Esophagus (tissue), 2 donors: ENCODE results near the gene RAVER1. TPM values are rescaled to one million over a fixed set of nuclear protein-coding genes. Genes with fewer than 3 reads are reported as not detected.

Experiments
- H3K27ac ChIP-seq, 2 donors: one replicate each; pipeline ENCODE4 v1.5.1; 2013; ENCODE audit warnings: low read depth in 2 of 2, mild to moderate bottlenecking in 2 of 2, inconsistent platforms in 1 of 2, low read length in 1 of 2, moderate library complexity in 1 of 2
- H3K27me3 ChIP-seq, 2 donors: one replicate each; pipeline ENCODE4 v1.6.1; 2013; ENCODE audit warnings: low read length in 2 of 2, control low read depth in 1 of 2, mild to moderate bottlenecking in 1 of 2; ENCODE audit not compliant: insufficient read depth in 2 of 2, control insufficient read depth in 1 of 2
- H3K36me3 ChIP-seq, 2 donors: one replicate each; pipeline ENCODE4 v1.6.1; 2013; ENCODE audit warnings: low read length in 1 of 2; ENCODE audit not compliant: control insufficient read depth in 2 of 2, insufficient read depth in 2 of 2
- H3K4me1 ChIP-seq, 2 donors: one replicate each; pipeline ENCODE4 v1.6.1; 2013; ENCODE audit warnings: low read length in 1 of 2; ENCODE audit not compliant: control insufficient read depth in 2 of 2, insufficient read depth in 2 of 2
- H3K4me3 ChIP-seq, 2 donors: one replicate each; pipeline ENCODE4 v1.5.1; 2013; ENCODE audit warnings: low read length in 2 of 2, mild to moderate bottlenecking in 2 of 2, low read depth in 1 of 2, moderate library complexity in 1 of 2
- H3K9me3 ChIP-seq, 2 donors: one replicate each; pipeline ENCODE4 v1.6.1; 2013; ENCODE audit warnings: mild to moderate bottlenecking in 2 of 2, low read depth in 1 of 2, low read length in 1 of 2, moderate library complexity in 1 of 2; ENCODE audit not compliant: control insufficient read depth in 2 of 2, insufficient read depth in 1 of 2
- WGBS, 2 donors: extraction: QIAGEN DNeasy Blood & Tissue Kit; methylation state at CpG; one replicate each; pipeline ENCODE4 v1.1.7; 2013; 5-methylcytosine and 5-hydroxymethylcytosine counted together
- polyA plus RNA-seq, 2 donors: library from polyadenylated mRNA; stranded (reverse); fragments of 200-250 nt; gene quantifications; one replicate each; pipeline ENCODE4 v1.2.3, GENCODE V29; 2013
- donor health status: healthy with polysubstance abuse.
- donor health status: Bipolar disorder and iron deficiency.

RAVER1 gene
- polyA plus RNA-seq, 2 donors = 7.1 to 8.2 TPM

- Histone ChIP-seq H3K27me3 (no peaks in the 10 kb centered on the region), H3K4me1 (no peaks in the 10 kb centered on the region), H3K4me3 (no peak overlapping the region), H3K27ac (no peak overlapping the region), H3K9me3 (no peaks in the 10 kb centered on the region), H3K36me3 (peaks cover 0 to 2% of the 10 kb centered on the region in 2 donors)
- 79 to 81% methylated on average over 17 of the region's 17 CpGs for WGBS, 2 donors
Measured at GRCh38 chr19:10305139-10305806, 28.1 kb downstream of the RAVER1 start.

GRCh38 chr19:10299545-10300458, 33.5 kb downstream of the RAVER1 start:
- 45 to 51% methylated on average over 14 of the region's 14 CpGs for WGBS, 2 donors
- H3K36me3 ChIP-seq = no peaks in the 10 kb centered on the region
- no peak overlapping the region for H3K4me3 ChIP-seq
- H3K9me3 ChIP-seq = no peaks in the 10 kb centered on the region
- H3K27me3 ChIP-seq = no peaks in the 10 kb centered on the region
- no peak overlapping the region for H3K27ac ChIP-seq
- H3K4me1 ChIP-seq = peaks cover 0 to 12% of the 10 kb centered on the region in 2 donors

- Histone ChIP-seq H3K4me1 (peaks cover 2 to 36% of the 10 kb centered on the region in 2 donors), H3K36me3 (no peaks in the 10 kb centered on the region), H3K27ac (no peak overlapping the region), H3K4me3 (peak overlapping the region; percentile 13 to 28), H3K9me3 (peaks cover 0 to 14% of the 10 kb centered on the region in 2 donors), H3K27me3 (peaks cover 0 to 10% of the 10 kb centered on the region in 2 donors)
- 6 to 10% methylated on average over 50 to 58 of the region's 58 CpGs for WGBS, 2 donors
Measured at GRCh38 chr19:10295847-10296591, 37.3 kb downstream of the RAVER1 start.

- Histone ChIP-seq H3K27ac (no peak overlapping the region), H3K27me3 (peaks cover 0 to 10% of the 10 kb centered on the region in 2 donors), H3K4me1 (peaks cover 6 to 42% of the 10 kb centered on the region in 2 donors), H3K4me3 (peak overlapping the region; percentile 13 to 28), H3K9me3 (peaks cover 0 to 14% of the 10 kb centered on the region in 2 donors), H3K36me3 (no peaks in the 10 kb centered on the region)
- WGBS, 2 donors = 2 to 4% methylated on average over 48 of the region's 48 CpGs
Measured at GRCh38 chr19:10295305-10295846, 38.0 kb downstream of the RAVER1 start.

- Histone ChIP-seq H3K9me3 (peaks cover 0 to 15% of the 10 kb centered on the region in 2 donors), H3K4me1 (peaks cover 15 to 49% of the 10 kb centered on the region in 2 donors), H3K36me3 (no peaks in the 10 kb centered on the region), H3K27me3 (peaks cover 0 to 15% of the 10 kb centered on the region in 2 donors), H3K27ac (no peak overlapping the region), H3K4me3 (no peak overlapping the region)
- 10 to 13% methylated on average over 25 of the region's 25 CpGs for WGBS, 2 donors
Measured at GRCh38 chr19:10294368-10294697, 39.0 kb downstream of the RAVER1 start.

DNA sequence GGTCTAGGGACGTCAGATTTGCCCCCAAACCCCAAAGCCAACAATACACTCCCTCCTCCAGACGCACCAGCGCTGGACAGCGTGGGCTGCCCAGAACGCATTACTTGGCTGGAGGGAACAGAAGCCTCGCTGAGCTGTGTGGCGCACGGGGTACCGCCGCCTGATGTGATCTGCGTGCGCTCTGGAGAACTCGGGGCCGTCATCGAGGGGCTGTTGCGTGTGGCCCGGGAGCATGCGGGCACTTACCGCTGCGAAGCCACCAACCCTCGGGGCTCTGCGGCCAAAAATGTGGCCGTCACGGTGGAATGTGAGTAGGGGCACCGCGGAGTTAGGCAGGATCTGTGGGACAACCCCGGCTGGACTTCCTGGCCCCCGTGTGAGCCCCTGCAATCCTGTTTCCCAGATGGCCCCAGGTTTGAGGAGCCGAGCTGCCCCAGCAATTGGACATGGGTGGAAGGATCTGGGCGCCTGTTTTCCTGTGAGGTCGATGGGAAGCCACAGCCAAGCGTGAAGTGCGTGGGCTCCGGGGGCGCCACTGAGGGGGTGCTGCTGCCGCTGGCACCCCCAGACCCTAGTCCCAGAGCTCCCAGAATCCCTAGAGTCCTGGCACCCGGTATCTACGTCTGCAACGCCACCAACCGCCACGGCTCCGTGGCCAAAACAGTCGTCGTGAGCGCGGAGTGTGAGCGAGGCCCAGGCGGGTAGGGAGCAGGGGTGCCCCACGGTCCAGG, 39.5 kb downstream of the RAVER1 start:
- Histone ChIP-seq H3K9me3 (peaks cover 0 to 18% of the 10 kb centered on the region in 2 donors), H3K27me3 (peaks cover 0 to 20% of the 10 kb centered on the region in 2 donors), H3K36me3 (no peaks in the 10 kb centered on the region), H3K27ac (no peak overlapping the region), H3K4me1 (peaks cover 19 to 54% of the 10 kb centered on the region in 2 donors), H3K4me3 (no peak overlapping the region)
- WGBS, 2 donors = 17 to 20% methylated on average over 49 of the region's 49 CpGs

GRCh38 chr19:10292789-10293636, 40.3 kb downstream of the RAVER1 start:
- Histone ChIP-seq H3K27me3 (peaks cover 0 to 25% of the 10 kb centered on the region in 2 donors), H3K9me3 (peaks cover 0 to 18% of the 10 kb centered on the region in 2 donors), H3K4me3 (peak overlapping the region; percentile 9 to 17), H3K36me3 (no peaks in the 10 kb centered on the region), H3K27ac (no peak overlapping the region), H3K4me1 (peaks cover 19 to 56% of the 10 kb centered on the region in 2 donors)
- 12 to 15% methylated on average over 56 of the region's 56 CpGs for WGBS, 2 donors

DNA sequence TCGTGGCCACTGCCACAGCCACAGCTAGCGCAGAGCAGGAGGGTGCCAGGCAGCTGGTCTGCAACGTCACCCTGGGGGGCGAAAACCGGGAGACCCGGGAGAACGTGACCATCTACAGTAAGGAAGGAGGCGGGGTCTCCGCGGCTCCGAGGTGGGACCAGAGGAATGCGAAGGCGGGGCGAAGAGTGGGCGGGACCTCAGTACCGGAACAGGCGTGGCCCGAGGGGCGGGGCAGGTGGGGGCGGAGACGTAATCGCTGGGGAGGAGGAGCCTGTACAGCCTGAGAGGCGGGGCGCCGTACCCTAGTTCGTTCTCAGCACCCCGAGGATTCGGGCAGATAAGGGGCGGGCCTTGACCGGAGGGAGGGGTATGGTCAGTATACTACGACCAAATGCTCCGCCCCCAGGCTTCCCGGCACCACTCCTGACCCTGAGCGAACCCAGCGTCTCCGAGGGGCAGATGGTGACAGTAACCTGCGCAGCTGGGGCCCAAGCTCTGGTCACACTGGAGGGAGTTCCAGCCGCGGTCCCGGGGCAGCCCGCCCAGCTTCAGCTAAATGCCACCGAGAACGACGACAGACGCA, 41.0 kb downstream of the RAVER1 start:
- Histone ChIP-seq H3K27ac (no peak overlapping the region), H3K4me1 (peaks cover 23 to 60% of the 10 kb centered on the region in 2 donors), H3K4me3 (peak overlapping the region; percentile 17 to 31), H3K9me3 (peaks cover 0 to 18% of the 10 kb centered on the region in 2 donors), H3K27me3 (peaks cover 0 to 25% of the 10 kb centered on the region in 2 donors), H3K36me3 (no peaks in the 10 kb centered on the region)
- 1 to 2% methylated on average over 42 to 45 of the region's 45 CpGs for WGBS, 2 donors
